NCI-H345 treated with DMSO at 0.1 percent for 48 hours (cell line): ENCODE measurements around the gene GPHA2.

Experiments
- DNase-seq: peaks from one replicate; lab custom pipeline; 2025; ENCODE audit not compliant: unreplicated experiment; lab: John Stamatoyannopoulos, UW

The GPHA2 gene

DNA sequence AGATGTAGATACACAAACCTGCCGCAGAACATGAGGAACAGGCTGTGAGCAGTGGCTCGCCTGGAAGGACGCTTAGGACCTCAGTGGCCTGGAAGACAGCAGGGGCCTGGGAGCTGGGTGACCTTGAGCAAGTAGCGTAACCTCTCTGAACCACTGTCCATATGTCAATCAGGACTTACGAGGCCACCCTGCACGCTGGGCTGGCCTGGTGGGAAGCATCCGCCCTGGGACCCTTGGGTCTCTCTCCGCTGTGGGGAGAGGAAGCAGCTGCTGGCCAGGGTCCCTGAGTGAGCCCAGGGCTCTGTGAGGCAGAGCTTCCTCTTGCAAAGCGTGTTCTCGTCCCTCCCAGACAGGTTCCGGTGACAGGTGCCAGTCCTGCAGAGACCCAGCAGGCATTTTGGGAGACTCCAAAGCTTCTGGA is 43.3 kb downstream of the GPHA2 start:
- no peak for DNase-seq

- DNase-seq = no peak
Measured at GRCh38 chr11:64891880-64892279, 43.8 kb downstream of the GPHA2 start.

DNA sequence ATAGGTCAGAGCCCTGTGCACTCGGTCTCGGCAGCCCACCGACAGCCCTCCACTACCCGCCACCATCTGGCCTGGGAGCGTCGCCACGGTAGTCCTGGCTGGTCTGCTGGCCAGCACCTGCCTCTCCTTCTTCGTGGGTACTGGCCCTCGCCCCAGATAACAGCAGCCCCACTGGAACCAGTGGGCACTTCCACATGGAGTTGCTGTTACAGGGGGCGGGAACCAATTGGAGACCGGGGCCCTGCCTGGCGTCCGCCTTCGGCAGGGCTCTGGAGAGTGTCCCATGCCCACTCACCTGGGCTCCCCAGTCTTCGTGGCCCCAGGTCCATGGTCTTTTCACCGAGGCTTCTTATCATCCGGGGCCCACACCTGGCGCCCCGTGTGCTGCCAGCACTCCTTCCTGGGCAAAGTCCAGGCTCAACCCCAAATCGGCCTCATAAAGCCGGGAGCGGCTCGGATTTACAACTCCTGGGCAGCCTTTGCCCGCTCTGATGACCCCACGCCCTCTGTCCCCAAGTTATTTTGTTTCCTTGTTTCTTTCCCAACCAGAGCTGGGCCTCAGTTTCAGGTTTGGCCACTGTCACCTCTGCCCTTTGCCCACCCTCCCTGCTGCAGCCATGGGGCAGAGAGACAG is 44.4 kb downstream of the GPHA2 start:
- DNase-seq = no peak

DNA sequence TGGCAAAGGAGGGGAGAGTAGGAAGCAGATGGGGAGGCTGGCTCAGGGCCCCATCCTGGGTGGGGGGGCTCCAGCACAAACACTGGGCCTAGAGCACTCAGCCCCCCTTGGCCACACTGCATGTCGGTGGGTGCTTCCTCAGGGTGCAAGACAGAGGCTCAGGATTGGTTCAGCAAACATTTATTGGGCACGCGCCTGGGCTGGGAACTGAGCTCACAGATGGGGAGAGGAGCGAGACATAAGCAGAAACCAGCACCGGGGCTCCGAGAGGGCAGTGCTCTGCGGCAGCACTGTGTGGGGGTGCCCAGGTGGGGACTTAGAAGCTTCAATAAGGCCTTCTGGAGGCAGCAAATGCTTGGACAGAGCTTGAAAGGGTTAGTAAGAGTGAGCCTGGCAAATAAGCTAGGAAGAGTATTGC is 45.2 kb downstream of the GPHA2 start:
- DNase-seq = no peak

DNA sequence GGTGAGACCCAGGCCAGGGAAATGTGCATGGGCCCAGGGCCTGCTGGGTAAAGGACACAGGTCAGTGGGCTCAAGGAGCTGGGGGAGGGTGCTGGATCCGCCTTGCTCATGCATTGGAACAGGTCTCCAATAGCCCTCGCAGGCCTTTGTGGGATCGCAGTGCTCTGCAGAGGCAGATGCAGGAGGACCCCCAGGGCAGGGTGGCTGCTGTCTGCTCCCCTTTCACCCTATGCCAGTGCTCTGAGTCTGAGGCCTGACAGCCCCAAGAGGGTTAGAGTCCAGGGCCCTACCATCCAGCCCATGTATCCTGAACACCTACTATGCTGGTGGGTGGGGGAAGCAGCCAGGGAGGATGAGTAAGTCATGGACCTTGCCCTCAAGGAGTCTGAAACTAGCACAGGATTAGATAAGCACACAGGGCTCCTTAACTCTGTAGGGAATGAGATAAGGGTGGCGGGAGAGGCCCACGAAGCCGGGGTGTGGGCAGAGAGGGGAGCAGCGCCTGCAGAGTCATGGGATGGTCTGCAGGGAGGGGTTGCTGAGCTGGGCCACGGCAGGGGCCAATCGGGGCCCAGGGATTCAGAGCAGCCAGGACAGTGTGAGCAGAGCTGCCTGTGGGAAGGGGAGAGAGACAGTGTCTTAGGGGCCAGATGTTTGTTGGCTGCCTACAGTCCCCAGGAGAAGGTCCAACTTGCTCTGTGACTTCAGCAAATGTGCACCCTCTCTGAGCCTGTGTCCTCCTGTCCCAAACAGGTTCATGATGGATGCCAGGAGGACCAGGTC is 46.8 kb downstream of the GPHA2 start:
- no peak for DNase-seq

GRCh38 chr11:64888406-64888728 is 47.3 kb downstream of the GPHA2 start:
- DNase-seq = no peak

GRCh38 chr11:64887757-64888405 is 47.8 kb downstream of the GPHA2 start:
- DNase-seq = peak; percentile 31

DNA sequence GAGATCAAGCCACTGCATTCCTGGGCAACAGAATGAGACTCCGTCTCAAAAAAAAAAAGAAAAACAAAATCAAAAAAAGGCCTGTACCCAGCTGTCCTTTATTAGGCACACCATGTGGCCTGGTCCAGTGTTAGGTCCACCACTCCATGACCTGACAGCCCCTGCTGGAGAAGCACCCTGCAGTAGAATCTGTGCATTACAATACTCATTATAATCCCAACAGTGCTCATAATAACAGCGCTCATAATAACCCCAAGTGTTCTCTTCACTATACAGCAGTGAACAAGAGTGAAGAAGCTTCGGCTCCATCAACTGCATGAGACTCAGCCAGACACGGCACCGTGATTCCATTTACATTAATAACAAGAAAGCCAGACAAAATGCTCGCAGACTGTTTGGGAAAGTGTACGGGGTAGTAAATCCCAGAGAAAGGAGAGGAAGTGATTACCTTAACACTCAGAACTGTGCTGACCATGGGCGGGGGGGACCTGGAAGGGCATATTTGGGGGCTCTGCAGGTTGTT is 48.4 kb downstream of the GPHA2 start:
- no peak for DNase-seq

DNA sequence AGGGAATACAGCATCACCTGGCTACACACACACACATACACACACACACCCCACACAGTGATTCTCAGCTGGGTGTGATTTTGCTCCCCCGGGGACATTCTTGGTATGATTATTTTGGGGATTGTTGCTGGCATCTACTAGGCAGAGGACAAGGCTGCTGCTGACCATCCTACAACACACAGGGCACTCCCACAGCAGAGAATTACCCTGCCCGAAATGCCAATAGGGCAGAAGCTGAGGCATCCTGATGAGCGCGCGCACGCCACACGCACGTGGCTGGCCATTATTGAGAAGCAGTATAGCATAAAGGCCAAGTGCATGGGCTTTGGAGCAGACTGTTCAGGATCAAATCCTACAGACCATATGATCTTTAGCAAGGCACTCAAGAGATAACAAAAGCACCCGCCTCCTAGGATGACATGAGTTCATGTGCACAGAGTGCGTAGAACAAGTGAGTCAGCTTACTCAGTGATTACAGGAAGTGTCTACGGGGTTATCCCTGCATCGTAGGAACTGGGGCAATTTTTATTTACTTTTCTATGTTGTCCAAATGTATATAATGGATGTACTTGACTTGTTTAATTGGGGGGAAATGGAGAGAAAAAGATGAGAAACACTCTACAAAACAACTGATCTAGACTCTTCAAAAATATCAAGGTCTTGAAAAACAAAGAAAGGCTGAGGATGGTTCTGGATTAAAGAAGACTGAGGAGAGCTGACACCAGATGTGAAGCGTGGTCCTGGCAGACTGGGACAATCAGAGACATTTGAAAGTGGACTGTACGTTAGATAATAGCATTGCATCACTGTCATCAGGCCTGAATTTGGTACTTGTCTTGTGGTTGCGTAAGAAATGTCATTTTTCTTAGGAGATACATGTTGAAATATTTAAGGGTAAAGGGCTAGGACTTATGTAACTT is 50.1 kb downstream of the GPHA2 start:
- no peak for DNase-seq
